K562 (cell line): ENCODE measurements around the gene ECI1. TPM values are rescaled to one million over a fixed set of nuclear protein-coding genes. Genes with fewer than 3 reads are reported as not detected.

Experiments used
- CBX8 ChIP-seq: fragments of 200-600 bp; sonication (generic); IDR thresholded peaks from 2 replicates; pipeline ENCODE4 v1.6.1; 2012; ENCODE audit warnings: borderline replicate concordance, mixed run types, low read depth, mild to moderate bottlenecking, moderate library complexity, mixed read lengths, low read length, control low read depth, inconsistent platforms; ENCODE audit not compliant: poor library complexity, severe bottlenecking; ENCODE audit errors: extremely low read depth
- CREB3 ChIP-seq: fragments of 450-650 bp; conservative IDR thresholded peaks from 2 replicates; pipeline ENCODE4 v1.6.1; 2016; ENCODE audit warnings: missing genetic modification characterization, low read depth, mild to moderate bottlenecking, missing compliant biosample characterization, moderate library complexity
- CREBBP ChIP-seq: IDR thresholded peaks from one replicate; pipeline ENCODE4 v1.6.1; 2012; ENCODE audit warnings: low read depth, mild to moderate bottlenecking, control low read depth, inconsistent platforms, low read length
- EGR1 ChIP-seq: fragments of 450-650 bp; conservative IDR thresholded peaks from 2 replicates; pipeline ENCODE4 v1.6.1; 2017; ENCODE audit warnings: mild to moderate bottlenecking
- ELF2 ChIP-seq: fragments of 250-450 bp; sonication (Bioruptor Pico); IDR thresholded peaks from 2 replicates; pipeline ENCODE4 v1.5.0; 2021; ENCODE audit warnings: mild to moderate bottlenecking
- EP300 ChIP-seq: IDR thresholded peaks from 2 replicates; pipeline ENCODE4 v1.6.1; 2012; ENCODE audit warnings: low read length, improper control_type of control experiment
- FOXP4 ChIP-seq: sonication (generic); formaldehyde crosslinking; IDR thresholded peaks from 2 replicates; pipeline ENCODE4 v1.8.0; 2022; ENCODE audit warnings: mild to moderate bottlenecking, missing genetic modification reagents, borderline replicate concordance
- HMBOX1 ChIP-seq: sonication (generic); IDR thresholded peaks from 2 replicates; pipeline ENCODE4 v1.6.1; 2016
- KDM5B ChIP-seq: fragments of 200-600 bp; sonication (generic); IDR thresholded peaks from 2 replicates; pipeline ENCODE4 v1.6.1; 2012; ENCODE audit warnings: low read depth, mild to moderate bottlenecking, moderate library complexity, low read length, control low read depth, inconsistent platforms; ENCODE audit not compliant: insufficient replicate concordance
- KLF16 ChIP-seq: IDR thresholded peaks from 2 replicates; pipeline ENCODE4 v1.6.1; 2016; ENCODE audit warnings: antibody characterized with exemption
- NCOA4 ChIP-seq: fragments of 450-650 bp; IDR thresholded peaks from 2 replicates; pipeline ENCODE4 v1.6.1; 2018; ENCODE audit warnings: mild to moderate bottlenecking; ENCODE audit not compliant: partially characterized antibody
- PHB ChIP-seq: fragments of 250-450 bp; sonication (Bioruptor Pico); IDR thresholded peaks from 2 replicates; pipeline ENCODE4 v1.5.0; 2021
- PYGO2 ChIP-seq: fragments of 450-650 bp; IDR thresholded peaks from 2 replicates; pipeline ENCODE4 v1.6.1; 2016; ENCODE audit warnings: mild to moderate bottlenecking, missing genetic modification characterization, moderate library complexity, missing compliant biosample characterization
- SAFB ChIP-seq: fragments of 200-400 bp; formaldehyde crosslinking; IDR thresholded peaks from 2 replicates; pipeline ENCODE4 v1.6.1; 2017; ENCODE audit warnings: low read depth, low read length, borderline replicate concordance
- SMARCE1 ChIP-seq: fragments of 450-650 bp; IDR thresholded peaks from 2 replicates; pipeline ENCODE4 v1.7.1; 2016; ENCODE audit warnings: mild to moderate bottlenecking
- SRSF9 ChIP-seq: fragments of 200-400 bp; formaldehyde crosslinking; IDR thresholded peaks from 2 replicates; pipeline ENCODE4 v1.6.1; 2017; ENCODE audit warnings: low read depth, low read length, borderline replicate concordance
- TAF7 ChIP-seq: fragments of 450-650 bp; IDR thresholded peaks from 2 replicates; pipeline ENCODE4 v1.6.1; 2016; ENCODE audit warnings: missing genetic modification characterization, missing compliant biosample characterization
- ZBTB1 ChIP-seq: sonication (generic); formaldehyde crosslinking; IDR thresholded peaks from 2 replicates; pipeline ENCODE4 v1.8.1; 2023; ENCODE audit warnings: missing genetic modification reagents, low read depth, mild to moderate bottlenecking, borderline replicate concordance
- ZBTB5 ChIP-seq: fragments of 450-650 bp; IDR thresholded peaks from 2 replicates; pipeline ENCODE4 v1.6.1; 2017; ENCODE audit warnings: antibody characterized with exemption
- ZNF408 ChIP-seq: fragments of 250-450 bp; sonication (Bioruptor Pico); IDR thresholded peaks from 2 replicates; pipeline ENCODE4 v1.4.0; 2020; ENCODE audit warnings: low read depth, mild to moderate bottlenecking, moderate library complexity
- ZNF511 ChIP-seq: sonication (generic); formaldehyde crosslinking; IDR thresholded peaks from 2 replicates; pipeline ENCODE4 v1.8.0; 2022; ENCODE audit warnings: mild to moderate bottlenecking, missing genetic modification reagents
- polyA plus RNA-seq, 8 experiments: library from polyadenylated mRNA; depleted of rRNA in 4 of 8; stranded (reverse) in 5 of 8; unstranded in 3 of 8; fragments of >200 nt; fragmentation: Nextera tagmentation in 2 of 8; fragmentation: Illumina TruSeq in 1 of 8; extraction: Ambion mirVana in 2 of 8; extraction: Trizol in 1 of 8; gene quantifications; 2 replicates each; pipeline versions ENCODE4 v1.2.1 to v1.2.3, GENCODE V29; 2011 to 2014; ENCODE audit warnings: inconsistent platforms in 1 of 8, missing spikeins in 1 of 8
- total RNA-seq, 7 experiments: library from RNA; depleted of rRNA in 6 of 7; stranded (reverse); fragments of >200 nt in 6 of 7; fragmentation: Illumina TruSeq in 2 of 7; extraction: Trizol in 2 of 7; gene quantifications; 2 replicates each; pipeline versions ENCODE4 v1.2.1 to v1.2.3, GENCODE V29; 2011 to 2021; ENCODE audit warnings: low replicate concordance in 1 of 7

The ECI1 gene
- total and polyA plus RNA-seq, 9 of the 15 experiments (the other 6 are each of a cell fraction or from before 2014, with no cell fraction given), result 4.7 to 189 (median 54.0) TPM

- TF ChIP-seq KLF16 (peak; percentile 81), FOXP4 (CRISPR knock-in tag) (no peak), ZBTB1 (CRISPR knock-in tag) (peak; percentile 84), EP300 (peak; percentile 34; the same call in 1 of the 2 replicates), ELF2 (peak; percentile 71), CBX8 (no peak), SAFB (0 out of 2 replicates have a peak, but pooled peaks have one; percentile 64), ZNF408 (CRISPR knock-in tag) (no peak), SMARCE1 (no peak), EGR1 (peak; percentile 76), CREBBP (no peak), PHB (CRISPR knock-in tag) (peak; percentile 11; the same call in 1 of the 2 replicates), SRSF9 (no peak), HMBOX1 (no peak), ZBTB5 (no peak), TAF7 (tag) (peak; percentile 76; the same call in 1 of the 2 replicates), ZNF511 (no peak; the same call in 1 of the 2 replicates), CREB3 (tag) (no peak), KDM5B (peak; percentile 92), NCOA4 (no peak), PYGO2 (no peak)
These were observed at the start of gene ECI1 (continued) for GRCh38 chr16:2251296-2252111.
